ENCODE measurements around the gene TKFC.
"Not testable (repeated sequence)": the region's sequence is repeated elsewhere in the genome, so short reads cannot be mapped to it uniquely, and the experiment has no call there.

TKFC gene

DNA sequence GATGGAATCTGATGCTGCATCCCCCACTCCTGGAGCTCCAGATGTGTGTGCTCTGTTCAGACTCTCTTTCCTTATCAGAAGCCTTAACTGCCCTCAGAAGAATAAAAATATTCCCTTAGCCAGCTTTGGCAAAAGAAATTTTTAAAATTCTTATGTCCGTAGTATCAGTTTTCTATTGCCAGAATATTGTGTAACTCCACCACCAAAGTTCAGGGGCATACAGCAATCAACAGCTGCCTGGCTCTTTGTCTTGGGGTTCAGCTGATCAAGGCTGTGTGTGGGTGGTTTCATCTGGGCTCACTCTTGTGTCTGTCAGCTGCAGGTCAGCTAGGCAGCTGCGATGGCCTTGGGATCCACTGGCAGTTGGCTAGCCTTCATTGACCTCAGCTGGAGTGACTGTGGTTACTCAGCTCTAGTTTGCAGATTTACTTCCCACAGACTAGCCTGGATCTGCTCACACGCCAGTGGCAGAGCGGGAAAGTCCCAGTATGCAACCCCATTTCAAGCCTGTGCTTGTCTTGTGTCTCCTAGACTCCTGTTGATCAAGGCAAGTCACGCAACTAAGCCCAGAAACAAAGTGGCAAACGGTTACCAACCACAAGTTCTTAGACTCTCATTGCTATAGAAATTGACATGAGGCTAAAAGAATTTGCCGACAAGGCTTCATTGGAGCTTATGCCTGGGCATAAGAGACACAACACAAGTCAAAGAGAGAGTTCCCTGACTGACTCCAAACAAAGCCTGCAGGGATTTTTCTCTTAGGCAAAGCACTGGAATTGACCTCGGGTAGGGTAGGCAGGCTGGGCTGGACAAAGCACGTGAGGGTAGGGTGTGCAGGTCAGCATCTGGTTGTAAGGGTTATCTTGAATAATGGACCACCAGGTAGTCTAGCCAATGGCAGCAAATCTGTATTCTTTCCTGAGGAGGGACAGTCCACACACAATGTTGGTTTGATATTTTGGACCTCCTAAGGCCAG lies 36.6 kb downstream of the TKFC start:
- no peak for FAIRE-seq

GRCh38 chr11:61370349-61371005 lies 37.4 kb downstream of the TKFC start:
- no peak for FAIRE-seq

DNA sequence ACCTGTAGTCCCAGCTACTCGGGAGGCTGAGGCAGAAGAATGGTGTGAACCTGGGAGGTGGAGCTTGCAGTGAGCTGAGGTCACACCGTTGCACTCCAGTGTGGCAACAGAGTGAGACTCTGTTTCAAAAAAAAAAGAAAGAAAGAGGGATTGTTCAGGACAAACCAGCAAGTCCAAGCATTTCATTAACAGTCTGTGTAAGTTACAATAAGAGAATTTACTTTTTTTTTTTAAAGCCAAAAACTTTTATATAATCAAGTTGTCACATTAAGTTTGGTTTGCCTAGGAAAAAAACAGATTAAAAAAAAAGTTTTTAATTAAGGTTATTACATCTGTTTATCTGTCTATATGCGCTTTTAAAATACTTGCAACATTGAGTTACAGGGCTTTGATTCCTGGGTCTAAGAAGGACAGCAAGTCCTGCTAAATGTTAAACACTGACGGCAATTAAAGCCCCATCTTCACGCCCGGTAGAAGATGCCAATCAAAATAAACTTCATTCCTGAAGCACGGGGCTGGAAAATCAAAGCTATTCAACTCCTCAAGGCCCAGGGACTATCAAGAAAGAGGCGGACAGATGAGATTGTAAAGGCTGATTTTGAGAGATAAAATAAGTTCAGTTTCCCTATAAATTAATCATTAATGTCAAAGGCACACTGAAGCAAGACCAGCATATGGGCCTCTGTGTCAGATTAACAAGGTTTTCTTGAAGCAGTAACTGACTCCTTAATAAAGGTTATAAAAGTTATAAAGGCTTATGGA lies 39.8 kb downstream of the TKFC start:
- no peak for FAIRE-seq

- FAIRE-seq: no peak
These were observed 42.7 kb downstream of the TKFC start for GRCh38 chr11:61375761-61376108.

GRCh38 chr11:61377461-61378160 lies 44.6 kb downstream of the TKFC start:
- no peak for FAIRE-seq

DNA sequence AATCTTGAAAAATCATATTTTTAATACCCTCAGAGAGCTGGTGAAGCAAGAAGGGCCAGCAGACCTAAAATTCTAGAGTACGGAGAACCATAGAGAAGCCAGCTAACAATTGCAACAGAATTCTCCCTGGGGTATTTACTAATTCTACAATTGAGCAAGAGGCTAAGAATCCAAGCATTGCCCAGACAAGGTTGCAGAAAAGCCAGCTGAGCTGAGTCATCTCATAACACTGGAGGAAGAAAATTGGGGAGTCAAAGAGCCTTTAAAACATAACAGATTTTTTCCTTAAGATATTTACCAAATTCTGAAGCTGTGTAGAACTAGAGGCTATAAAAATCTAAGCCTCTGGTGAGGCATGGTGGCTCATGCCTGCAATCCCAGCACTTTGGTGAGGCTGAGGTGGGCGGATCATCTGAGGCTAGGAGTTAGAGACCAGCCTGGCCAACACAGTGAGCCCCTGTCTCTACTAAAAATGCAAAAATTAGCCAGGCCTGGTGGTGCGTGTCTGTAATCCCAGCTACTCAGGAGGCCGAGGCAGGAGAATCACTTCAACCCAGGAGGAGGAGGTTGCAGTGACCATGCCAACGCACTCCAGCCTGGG lies 45.8 kb downstream of the TKFC start:
- no peak for FAIRE-seq

- no peak for FAIRE-seq
These were observed 47.9 kb downstream of the TKFC start for GRCh38 chr11:61380884-61381283.

DNA sequence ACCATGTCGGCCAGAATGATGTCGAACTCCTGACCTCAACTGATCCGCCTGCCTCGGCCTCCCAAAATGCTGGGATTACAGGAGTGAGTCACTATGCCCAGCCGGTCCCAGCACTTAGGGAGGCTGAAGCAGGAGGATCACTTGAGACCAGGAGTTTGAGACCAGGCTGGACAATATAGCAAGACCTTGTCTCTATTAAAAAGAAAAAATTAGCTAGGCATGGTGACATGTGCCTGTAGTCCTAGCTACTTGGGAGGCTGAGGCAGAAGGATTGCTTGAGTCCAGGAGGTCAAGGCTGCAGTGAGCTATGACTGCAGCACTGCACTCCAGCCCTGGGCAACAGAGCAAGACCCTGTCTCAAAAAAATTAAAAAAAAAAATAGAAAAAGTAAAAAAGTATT lies 50.8 kb downstream of the TKFC start:
- not testable (repeated sequence) for FAIRE-seq

- no peak for FAIRE-seq
These were observed 51.5 kb downstream of the TKFC start for GRCh38 chr11:61384271-61385242.

DNA sequence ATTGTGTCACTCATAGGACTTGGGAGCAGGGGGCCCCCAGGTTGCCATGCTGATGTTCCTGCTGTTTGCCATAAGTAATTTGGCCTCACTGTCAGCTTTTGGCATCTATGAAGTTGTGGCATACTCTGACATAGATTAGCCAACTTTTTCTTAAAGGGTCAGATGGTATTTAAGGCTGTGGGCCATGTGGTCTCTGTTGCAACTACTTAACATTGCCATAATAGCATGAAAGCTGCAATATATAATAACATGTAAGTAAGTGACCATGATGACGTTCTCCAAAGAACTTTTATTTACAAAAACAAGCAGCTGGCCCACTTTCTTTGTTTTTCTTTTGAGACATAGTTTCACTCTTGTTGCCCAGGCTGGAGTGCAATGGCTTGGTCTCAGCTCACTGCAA lies 57.1 kb downstream of the TKFC start:
- FAIRE-seq: no peak

DNA sequence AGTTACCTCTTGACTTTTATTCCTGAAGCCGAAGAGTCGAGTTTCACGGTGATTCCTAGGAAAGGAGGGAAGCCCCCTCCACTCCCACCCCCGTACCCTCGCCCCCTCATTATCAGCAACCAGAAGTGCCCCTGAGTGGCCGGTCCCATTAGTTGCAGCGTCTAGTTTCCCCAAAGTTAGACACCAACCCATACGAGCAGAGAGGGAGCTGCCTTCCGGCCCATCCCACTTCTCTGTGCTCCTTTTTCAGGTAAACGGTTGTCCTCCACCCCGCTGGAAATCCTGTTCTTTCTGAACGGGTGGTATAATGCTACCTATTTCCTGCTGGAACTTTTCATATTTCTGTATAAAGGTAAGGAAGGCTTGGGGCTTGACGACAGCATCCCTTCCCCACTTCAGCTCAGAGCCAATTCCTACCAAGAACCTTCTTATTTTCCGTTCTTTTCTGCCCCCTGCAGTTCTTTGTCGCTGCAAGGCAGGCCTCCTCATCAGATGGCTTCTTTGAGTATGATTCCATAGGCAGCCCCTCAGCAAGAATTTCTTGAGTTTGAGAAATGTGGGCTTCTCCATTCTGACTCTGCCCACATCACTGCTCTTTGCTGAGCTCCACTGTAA lies 60.1 kb downstream of the TKFC start:
- no peak for FAIRE-seq

Data from TTC549 (cell line).